Measurements from ENCODE around the gene SCUBE1.

SCUBE1 gene

GRCh38 chr22:43152357-43153071 is 190.7 kb downstream of the SCUBE1 start:
- DNase-seq = peak in 2 of 3 experiments; percentile 50 to 55

DNA sequence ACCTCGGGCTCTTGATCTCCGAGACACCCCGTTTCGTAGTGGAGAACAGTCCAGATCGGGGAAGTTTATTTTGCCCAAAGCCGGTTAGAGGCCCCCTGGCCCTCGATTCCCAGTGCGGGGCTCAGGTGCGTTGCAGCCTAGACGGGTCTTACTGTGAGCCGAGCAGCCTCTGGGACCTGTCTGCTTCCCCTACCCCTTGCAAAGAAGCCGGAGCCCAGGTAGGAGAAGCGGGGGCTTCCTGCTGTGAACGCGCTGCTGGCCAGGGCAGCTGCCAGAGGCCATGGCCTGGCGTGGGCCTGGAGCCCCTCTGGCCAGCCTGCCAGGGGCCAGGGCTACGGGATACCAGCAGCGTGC is 191.2 kb downstream of the SCUBE1 start:
- peak in 2 of 3 experiments; percentile 48 to 53 for DNase-seq

DNA sequence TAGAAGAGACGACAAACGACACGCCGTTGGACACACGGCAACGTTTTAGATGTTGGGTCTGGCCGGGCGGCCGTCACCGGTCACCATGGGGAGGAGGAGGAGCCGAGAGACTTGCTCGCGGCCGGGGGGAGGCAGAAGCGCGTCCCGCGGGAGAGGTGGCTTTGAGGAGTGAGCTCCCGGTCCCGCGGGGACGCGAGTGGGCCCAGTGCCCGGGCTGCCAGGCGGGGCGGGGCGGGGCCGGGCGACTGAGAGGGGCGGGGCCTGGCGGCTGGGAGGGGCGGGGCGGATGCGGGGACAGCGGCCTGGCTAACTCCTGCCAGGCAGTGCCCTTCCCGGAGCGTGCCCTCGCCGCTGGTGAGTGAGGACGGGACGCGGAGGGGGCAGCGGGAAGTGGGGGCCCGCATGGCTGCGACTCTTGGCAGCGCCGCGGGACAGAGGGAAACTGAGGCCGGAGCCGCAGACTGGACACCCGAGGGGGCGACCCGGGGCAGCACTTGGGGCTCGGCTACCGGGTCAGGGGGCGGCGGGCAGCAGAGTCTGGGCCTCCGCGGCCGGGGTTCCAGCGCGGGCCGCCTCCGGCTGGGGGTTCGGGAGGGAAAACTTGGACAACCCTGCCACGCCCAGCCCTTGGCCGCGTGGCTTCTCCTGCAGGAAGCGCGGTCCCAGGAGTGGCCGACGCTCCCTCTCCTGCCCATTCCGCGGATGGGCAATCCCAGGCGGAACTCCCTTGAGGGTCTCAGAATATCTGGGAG is 191.7 kb downstream of the SCUBE1 start, which contains the start of gene TSPO:
TSPO (plus strand) TSS at position 309 of the 752 bp plus-strand sequence. CDS start 7,680 bp downstream, outside the sequence.
- peak in 2 of 3 experiments; percentile 48 to 53 for DNase-seq

GRCh38 chr22:43150731-43151206 is 192.4 kb downstream of the SCUBE1 start:
- DNase-seq = no peak

- no peak for DNase-seq
Observed at GRCh38 chr22:43148581-43148980, 194.6 kb downstream of the SCUBE1 start.

GRCh38 chr22:43147821-43148220 is 195.4 kb downstream of the SCUBE1 start:
- no peak for DNase-seq
